Fibroblast of lung (primary cell): ENCODE measurements around the gene GMCL1. TPM values are rescaled to one million over a fixed set of nuclear protein-coding genes. Genes with fewer than 3 reads are reported as not detected.
"Not testable (repeated sequence)": the region's sequence is repeated elsewhere in the genome, so short reads cannot be mapped to it uniquely, and the experiment has no call there.

Source experiments
- DNase-seq, 2 donors: peaks; one replicate each; pipeline versions ENCODE4 v3.0.0 to v3.0.0-alpha.2; 2010; ENCODE audit warnings: low read depth in 2 of 2
- H2AFZ ChIP-seq: 2 replicates; pipeline ENCODE4 v1.5.1; 2012; ENCODE audit warnings: low read length, control low read depth, inconsistent platforms
- H3K27ac ChIP-seq: 2 replicates; pipeline ENCODE4 v1.5.1; 2011; ENCODE audit warnings: low read length, control low read depth; ENCODE audit not compliant: insufficient read depth
- H3K27me3 ChIP-seq: 2 replicates; pipeline ENCODE4 v1.5.1; 2011; ENCODE audit warnings: mild to moderate bottlenecking, low read length; ENCODE audit not compliant: control insufficient read depth, insufficient read depth
- H3K36me3 ChIP-seq: 2 replicates; pipeline ENCODE4 v1.5.1; 2011; ENCODE audit warnings: low read length; ENCODE audit not compliant: control insufficient read depth, insufficient read depth
- H3K4me1 ChIP-seq: 2 replicates; pipeline ENCODE4 v1.5.1; 2011; ENCODE audit warnings: low read length; ENCODE audit not compliant: control insufficient read depth, insufficient read depth; ENCODE audit errors: extremely low read depth
- H3K4me2 ChIP-seq: 2 replicates; pipeline ENCODE4 v1.5.1; 2011; ENCODE audit warnings: low read length, control low read depth; ENCODE audit not compliant: insufficient read depth; ENCODE audit errors: extremely low read depth
- H3K4me3 ChIP-seq, 4 experiments: fragments of 200-600 bp in 1 of 4; sonication (generic) in 1 of 4; replicated peaks in 1 of 4; 2 replicates each; pipeline ENCODE4 v1.5.1; 2011 to 2016; ENCODE audit warnings: low read length in 4 of 4, low read depth in 3 of 4, mild to moderate bottlenecking in 3 of 4, control low read depth in 2 of 4, inconsistent platforms in 1 of 4, mixed read lengths in 1 of 4; ENCODE audit not compliant: insufficient read depth in 1 of 4; ENCODE audit errors: control extremely low read depth in 1 of 4
- H3K79me2 ChIP-seq: 2 replicates; pipeline ENCODE4 v1.5.1; 2012; ENCODE audit warnings: mild to moderate bottlenecking, low read length, inconsistent platforms; ENCODE audit not compliant: control insufficient read depth, insufficient read depth
- H3K9ac ChIP-seq: 2 replicates; pipeline ENCODE4 v1.5.1; 2011; ENCODE audit warnings: mild to moderate bottlenecking, low read length, control low read depth; ENCODE audit not compliant: insufficient read depth
- H3K9me3 ChIP-seq: 2 replicates; pipeline ENCODE4 v1.5.1; 2012; ENCODE audit warnings: low read depth, low read length; ENCODE audit not compliant: control insufficient read depth, insufficient read depth
- H4K20me1 ChIP-seq: 2 replicates; pipeline ENCODE4 v1.5.1; 2011; ENCODE audit warnings: low read length; ENCODE audit not compliant: control insufficient read depth, insufficient read depth; ENCODE audit errors: extremely low read depth
- CTCF ChIP-seq, 2 donors: IDR thresholded peaks in 1 of 2; conservative IDR thresholded peaks in 1 of 2; 1 replicate in 1 of 2; 2 replicates in 1 of 2; pipeline ENCODE4 v1.5.1; 2011 to 2012; ENCODE audit warnings: low read length in 2 of 2, control low read depth in 1 of 2, inconsistent platforms in 1 of 2, low read depth in 1 of 2, mild to moderate bottlenecking in 1 of 2
- EZH2 ChIP-seq: IDR thresholded peaks from 2 replicates; pipeline ENCODE4 v1.5.1; 2012; ENCODE audit warnings: low read length, control low read depth, mild to moderate bottlenecking; ENCODE audit errors: missing control alignments
- polyA plus RNA-seq, 2 donors: library from polyadenylated mRNA; depleted of rRNA in 1 of 2; stranded (reverse) in 1 of 2; unstranded in 1 of 2; fragments of >200 nt; gene quantifications; 2 replicates each; pipeline ENCODE4 v1.2.1, GENCODE V29; 2011 to 2012; ENCODE audit warnings: missing spikeins in 1 of 2
- total RNA-seq: library from RNA; depleted of rRNA; stranded (reverse); fragments of >200 nt; gene quantifications from 2 replicates; pipeline ENCODE4 v1.2.1, GENCODE V29; 2014

GMCL1 gene
- total and polyA plus RNA-seq, 2 donors (not counting 1 experiment from before 2014, with no cell fraction given) = 9.1 to 12.4 TPM

- H2AFZ ChIP-seq = no peak overlapping the region
- H4K20me1 ChIP-seq = no peaks in the 10 kb centered on the region
- H3K9me3 ChIP-seq = no peaks in the 10 kb centered on the region
- no peaks in the 10 kb centered on the region for H3K79me2 ChIP-seq
- no peak for DNase-seq
- H3K27me3 ChIP-seq = no peaks in the 10 kb centered on the region
- no peaks in the 10 kb centered on the region for H3K4me1 ChIP-seq
- no peak overlapping the region for H3K4me2 ChIP-seq
- no peak overlapping the region for H3K9ac ChIP-seq
- no peak for TF ChIP-seq EZH2
- TF ChIP-seq CTCF (conservative IDR thresholded peaks at IDR 0.05 in 1 of 2, IDR thresholded peaks at IDR 0.05 in 1 of 2; ENCODE audit: low read depth in 1 of 2, low read length in 2 of 2) = no peak
- H3K36me3 ChIP-seq = no peaks in the 10 kb centered on the region
- no peak overlapping the region for H3K4me3 ChIP-seq
- no peak overlapping the region for H3K27ac ChIP-seq
Observed at GRCh38 chr2:69888451-69888850, 59.0 kb downstream of the GMCL1 start.

DNA sequence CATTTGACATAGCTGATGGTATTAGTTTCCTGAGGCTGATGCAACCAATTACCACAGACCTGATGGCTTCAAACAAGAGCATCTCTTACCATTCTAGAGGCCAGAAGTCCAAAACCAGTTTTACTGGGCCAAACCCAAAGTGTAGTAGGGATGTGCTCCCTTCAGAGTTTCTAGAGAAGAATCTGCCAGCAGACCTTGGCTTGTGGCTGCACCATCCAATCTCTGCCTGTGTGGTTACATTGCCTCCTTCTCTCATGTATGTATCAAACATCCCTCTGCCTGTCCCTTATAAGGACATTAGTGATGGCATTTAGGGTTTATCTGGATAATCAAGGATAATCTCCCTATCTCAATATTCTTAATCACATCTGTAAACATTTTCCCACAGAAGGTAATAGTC, 59.8 kb downstream of the GMCL1 start:
- TF ChIP-seq CTCF (conservative IDR thresholded peaks at IDR 0.05 in 1 of 2, IDR thresholded peaks at IDR 0.05 in 1 of 2; ENCODE audit: low read depth in 1 of 2, low read length in 2 of 2) (no peak), EZH2 (no peak)

GRCh38 chr2:69890881-69891280, 61.4 kb downstream of the GMCL1 start:
- H3K36me3 ChIP-seq = no peaks in the 10 kb centered on the region

More for the DNA sequence above, 59.8 kb downstream of the GMCL1 start:
- H3K9me3 ChIP-seq = no peaks in the 10 kb centered on the region
- no peak overlapping the region for H3K4me3 ChIP-seq
- H2AFZ ChIP-seq = no peak overlapping the region
- H3K4me2 ChIP-seq = no peak overlapping the region
- peaks cover 4% of the 10 kb centered on the region for H3K79me2 ChIP-seq
- no peaks in the 10 kb centered on the region for H3K4me1 ChIP-seq
- H3K9ac ChIP-seq = no peak overlapping the region
- H3K27ac ChIP-seq = no peak overlapping the region
- H3K36me3 ChIP-seq = no peaks in the 10 kb centered on the region
- no peaks in the 10 kb centered on the region for H4K20me1 ChIP-seq
- H3K27me3 ChIP-seq = no peaks in the 10 kb centered on the region
- DNase-seq = no peak

DNA sequence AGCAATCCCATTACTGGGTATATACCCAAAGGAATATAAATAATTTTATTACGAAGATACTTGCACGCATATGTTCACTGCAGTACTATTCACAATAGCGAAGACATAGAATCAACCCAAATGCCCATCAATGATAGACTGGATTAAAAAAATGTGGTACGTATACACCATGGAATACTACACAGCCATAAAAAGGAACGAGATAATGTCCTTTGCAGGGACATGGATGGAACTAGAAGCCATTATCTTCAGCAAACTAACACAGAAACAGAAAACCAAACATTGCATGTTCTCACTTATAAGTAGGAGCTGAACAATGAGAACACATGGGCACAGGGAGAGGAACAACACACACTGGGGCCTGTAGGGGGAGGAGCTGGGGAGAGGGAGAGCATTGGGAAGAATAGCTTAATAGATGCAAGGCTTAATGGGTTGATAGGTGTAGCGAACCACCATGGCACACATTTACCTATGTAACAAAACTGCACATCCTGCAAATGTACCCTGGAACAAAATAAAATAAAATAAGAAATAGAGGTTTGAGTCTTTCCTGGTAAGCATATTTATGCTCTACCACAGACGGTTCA, 63.5 kb downstream of the GMCL1 start:
- H3K27ac ChIP-seq, H3K9me3 ChIP-seq, H4K20me1 ChIP-seq, H3K4me2 ChIP-seq, DNase-seq, H3K27me3 ChIP-seq, H3K36me3 ChIP-seq, H3K9ac ChIP-seq, H3K4me1 ChIP-seq, H3K4me3 ChIP-seq: not testable (repeated sequence)
- H3K79me2 ChIP-seq = peaks cover 16% of the 10 kb centered on the region
- peak overlapping the region; percentile 88 for H2AFZ ChIP-seq

More at GRCh38 chr2:69890881-69891280, 61.4 kb downstream of the GMCL1 start:
- Histone ChIP-seq H4K20me1 (no peaks in the 10 kb centered on the region), H3K4me1 (peaks cover 2% of the 10 kb centered on the region), H3K4me2 (no peak overlapping the region), H2AFZ (no peak overlapping the region), H3K4me3 (no peak overlapping the region), H3K9me3 (no peaks in the 10 kb centered on the region), H3K79me2 (peaks cover 16% of the 10 kb centered on the region), H3K27me3 (no peaks in the 10 kb centered on the region), H3K27ac (no peak overlapping the region), H3K9ac (no peak overlapping the region)
- no peak for DNase-seq
- TF ChIP-seq EZH2 (no peak), CTCF (conservative IDR thresholded peaks at IDR 0.05 in 1 of 2, IDR thresholded peaks at IDR 0.05 in 1 of 2; ENCODE audit: low read depth in 1 of 2, low read length in 2 of 2) (no peak)
